ENCODE results near the gene RBFOX2.

DNA sequence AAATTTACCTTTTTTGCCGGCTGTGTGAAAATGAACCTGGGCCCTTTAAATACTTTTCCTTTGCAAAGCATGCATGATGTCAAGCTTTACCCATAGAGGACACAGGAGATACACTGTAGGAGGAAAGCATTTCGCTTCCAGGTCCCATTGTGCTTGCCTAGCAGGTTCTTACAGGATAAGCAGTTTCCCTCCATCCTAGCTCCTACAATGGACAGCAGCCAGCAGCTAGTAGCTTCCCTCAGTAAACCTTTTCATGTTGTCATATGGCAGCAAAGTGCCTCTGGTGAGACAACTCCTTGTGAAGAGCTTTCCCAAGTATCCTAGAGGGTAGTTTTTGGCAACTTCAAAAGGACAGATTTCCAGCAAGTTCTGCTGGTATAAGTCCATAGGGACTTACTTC, 78.4 kb downstream of the RBFOX2 start:
- TF ChIP-seq, protein P1, sequence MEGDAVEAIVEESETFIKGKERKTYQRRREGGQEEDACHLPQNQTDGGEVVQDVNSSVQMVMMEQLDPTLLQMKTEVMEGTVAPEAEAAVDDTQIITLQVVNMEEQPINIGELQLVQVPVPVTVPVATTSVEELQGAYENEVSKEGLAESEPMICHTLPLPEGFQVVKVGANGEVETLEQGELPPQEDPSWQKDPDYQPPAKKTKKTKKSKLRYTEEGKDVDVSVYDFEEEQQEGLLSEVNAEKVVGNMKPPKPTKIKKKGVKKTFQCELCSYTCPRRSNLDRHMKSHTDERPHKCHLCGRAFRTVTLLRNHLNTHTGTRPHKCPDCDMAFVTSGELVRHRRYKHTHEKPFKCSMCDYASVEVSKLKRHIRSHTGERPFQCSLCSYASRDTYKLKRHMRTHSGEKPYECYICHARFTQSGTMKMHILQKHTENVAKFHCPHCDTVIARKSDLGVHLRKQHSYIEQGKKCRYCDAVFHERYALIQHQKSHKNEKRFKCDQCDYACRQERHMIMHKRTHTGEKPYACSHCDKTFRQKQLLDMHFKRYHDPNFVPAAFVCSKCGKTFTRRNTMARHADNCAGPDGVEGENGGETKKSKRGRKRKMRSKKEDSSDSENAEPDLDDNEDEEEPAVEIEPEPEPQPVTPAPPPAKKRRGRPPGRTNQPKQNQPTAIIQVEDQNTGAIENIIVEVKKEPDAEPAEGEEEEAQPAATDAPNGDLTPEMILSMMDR (conservative IDR thresholded peaks at IDR 0.05 in 1 of 2, IDR thresholded peaks at IDR 0.05 in 1 of 2; ENCODE audit: low read depth in 1 of 2, low read length in 2 of 2) = no peak
- TF ChIP-seq EZH2 (IDR thresholded peaks at IDR 0.05; ENCODE audit: low read length, missing control alignments) = no peak

Measured in fibroblast of lung (primary cell).